GM23338 (cell line): Measurements from ENCODE around the gene OSBPL3.

Source experiments
- EZH2phosphoT487 ChIP-seq: fragments of 200-600 bp; sonication (generic); IDR thresholded peaks from one replicate; pipeline ENCODE4 v1.8.1; 2018; ENCODE audit warnings: antibody characterized with exemption; ENCODE audit not compliant: unreplicated experiment
- TF ChIP-seq, protein P1 (sequence below), 2 experiments: fragments of 200-600 bp in 1 of 2; sonication (generic) in 1 of 2; conservative IDR thresholded peaks; 2 replicates each; pipeline versions ENCODE4 v1.5.1 to v1.6.1; 2016 to 2017; ENCODE audit warnings: antibody characterized with exemption in 2 of 2, low read depth in 2 of 2, mild to moderate bottlenecking in 2 of 2, moderate library complexity in 1 of 2

DNA sequence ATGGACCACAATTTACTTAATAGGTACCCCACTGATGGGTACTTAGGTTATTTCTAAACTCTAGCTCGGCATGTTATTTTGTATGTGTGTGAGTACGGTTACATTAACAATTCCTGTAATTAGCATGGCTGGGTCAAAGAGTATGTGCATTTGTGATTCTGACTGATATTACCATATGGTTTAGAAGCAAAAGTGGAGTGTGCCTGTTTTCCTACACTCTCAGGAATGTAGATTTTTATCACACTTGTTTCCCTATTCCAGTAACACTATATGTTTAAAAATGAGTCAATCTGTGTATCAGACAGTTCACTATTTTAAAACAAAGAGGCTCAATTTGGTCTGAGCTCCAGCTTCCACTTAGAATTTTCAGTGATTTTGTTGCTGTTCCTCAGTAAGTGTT, 178.1 kb downstream of the OSBPL3 start:
- TF ChIP-seq, protein P1, sequence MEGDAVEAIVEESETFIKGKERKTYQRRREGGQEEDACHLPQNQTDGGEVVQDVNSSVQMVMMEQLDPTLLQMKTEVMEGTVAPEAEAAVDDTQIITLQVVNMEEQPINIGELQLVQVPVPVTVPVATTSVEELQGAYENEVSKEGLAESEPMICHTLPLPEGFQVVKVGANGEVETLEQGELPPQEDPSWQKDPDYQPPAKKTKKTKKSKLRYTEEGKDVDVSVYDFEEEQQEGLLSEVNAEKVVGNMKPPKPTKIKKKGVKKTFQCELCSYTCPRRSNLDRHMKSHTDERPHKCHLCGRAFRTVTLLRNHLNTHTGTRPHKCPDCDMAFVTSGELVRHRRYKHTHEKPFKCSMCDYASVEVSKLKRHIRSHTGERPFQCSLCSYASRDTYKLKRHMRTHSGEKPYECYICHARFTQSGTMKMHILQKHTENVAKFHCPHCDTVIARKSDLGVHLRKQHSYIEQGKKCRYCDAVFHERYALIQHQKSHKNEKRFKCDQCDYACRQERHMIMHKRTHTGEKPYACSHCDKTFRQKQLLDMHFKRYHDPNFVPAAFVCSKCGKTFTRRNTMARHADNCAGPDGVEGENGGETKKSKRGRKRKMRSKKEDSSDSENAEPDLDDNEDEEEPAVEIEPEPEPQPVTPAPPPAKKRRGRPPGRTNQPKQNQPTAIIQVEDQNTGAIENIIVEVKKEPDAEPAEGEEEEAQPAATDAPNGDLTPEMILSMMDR (conservative IDR thresholded peaks at IDR 0.05; ENCODE audit: low read depth in 2 of 2), result no peak
- TF ChIP-seq EZH2phosphoT487, result no peak
